ENCODE data around the gene ARID2.

The ARID2 gene

DNA sequence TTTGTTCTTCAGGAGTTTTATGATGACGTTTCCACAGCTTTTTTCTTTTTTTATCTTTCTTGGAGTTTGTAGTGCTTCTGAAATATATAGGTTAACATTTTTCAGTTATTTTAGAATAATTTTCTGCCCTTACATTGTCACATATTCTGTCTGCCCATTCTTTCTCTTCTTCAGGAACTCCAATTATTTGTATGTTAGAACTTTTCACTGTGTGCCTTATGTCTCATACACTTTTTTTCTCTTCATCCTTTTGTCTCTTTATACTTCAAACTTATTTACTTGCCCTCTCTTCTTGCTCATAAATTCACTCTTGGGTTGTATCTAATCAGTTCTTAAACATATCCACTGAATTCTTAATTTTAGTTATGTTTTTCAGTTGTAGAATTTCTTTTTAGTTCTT, 105.3 kb downstream of the ARID2 start:
- no peak overlapping the region for H3K4me3 ChIP-seq (ENCODE audit: low read depth, low read length)
- TF ChIP-seq, protein P1, sequence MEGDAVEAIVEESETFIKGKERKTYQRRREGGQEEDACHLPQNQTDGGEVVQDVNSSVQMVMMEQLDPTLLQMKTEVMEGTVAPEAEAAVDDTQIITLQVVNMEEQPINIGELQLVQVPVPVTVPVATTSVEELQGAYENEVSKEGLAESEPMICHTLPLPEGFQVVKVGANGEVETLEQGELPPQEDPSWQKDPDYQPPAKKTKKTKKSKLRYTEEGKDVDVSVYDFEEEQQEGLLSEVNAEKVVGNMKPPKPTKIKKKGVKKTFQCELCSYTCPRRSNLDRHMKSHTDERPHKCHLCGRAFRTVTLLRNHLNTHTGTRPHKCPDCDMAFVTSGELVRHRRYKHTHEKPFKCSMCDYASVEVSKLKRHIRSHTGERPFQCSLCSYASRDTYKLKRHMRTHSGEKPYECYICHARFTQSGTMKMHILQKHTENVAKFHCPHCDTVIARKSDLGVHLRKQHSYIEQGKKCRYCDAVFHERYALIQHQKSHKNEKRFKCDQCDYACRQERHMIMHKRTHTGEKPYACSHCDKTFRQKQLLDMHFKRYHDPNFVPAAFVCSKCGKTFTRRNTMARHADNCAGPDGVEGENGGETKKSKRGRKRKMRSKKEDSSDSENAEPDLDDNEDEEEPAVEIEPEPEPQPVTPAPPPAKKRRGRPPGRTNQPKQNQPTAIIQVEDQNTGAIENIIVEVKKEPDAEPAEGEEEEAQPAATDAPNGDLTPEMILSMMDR (IDR thresholded peaks at IDR 0.05; ENCODE audit: low read depth, low read length): no peak

DNA sequence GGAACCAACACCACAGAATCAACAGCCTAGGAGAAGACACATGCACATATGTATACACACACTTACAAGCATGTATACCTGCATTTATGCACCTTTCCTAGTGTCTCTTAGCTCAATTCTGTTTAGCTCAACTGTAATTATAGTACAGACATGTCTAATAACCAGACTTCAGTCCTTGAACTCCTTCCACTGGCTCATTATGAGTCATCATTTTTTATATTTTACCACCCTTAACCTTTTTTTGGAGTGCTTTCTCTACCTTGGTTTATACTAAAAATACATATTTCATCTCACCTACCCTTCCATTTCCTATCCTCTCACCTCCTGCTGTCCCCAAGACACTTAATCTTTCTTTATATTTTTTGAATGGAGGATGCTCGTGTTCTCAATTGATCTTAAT, 110.4 kb downstream of the ARID2 start:
- no peak overlapping the region for H3K4me3 ChIP-seq (ENCODE audit: low read depth, low read length)
- TF ChIP-seq, protein P1 (IDR thresholded peaks at IDR 0.05; ENCODE audit: low read depth, low read length): no peak

DNA sequence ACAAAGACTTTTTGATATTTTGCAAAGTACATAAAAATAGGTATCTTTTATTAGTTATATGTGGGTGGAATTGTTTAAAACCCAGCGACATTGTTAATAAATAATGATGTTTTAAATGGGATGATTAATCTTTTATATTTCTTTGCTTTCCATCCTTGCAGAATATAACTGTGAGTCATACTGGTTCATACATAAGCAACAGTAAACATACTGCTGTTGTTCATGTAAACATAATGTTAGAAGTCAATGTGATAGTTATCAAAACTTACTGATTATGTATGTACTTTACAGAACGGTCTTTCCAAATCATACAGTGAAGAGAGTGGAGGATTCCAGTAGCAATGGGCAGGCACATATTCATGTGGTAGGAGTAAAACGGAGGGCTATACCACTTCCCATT, 119.8 kb downstream of the ARID2 start:
- TF ChIP-seq, protein P1 (IDR thresholded peaks at IDR 0.05; ENCODE audit: low read depth, low read length): no peak
- no peak overlapping the region for H3K4me3 ChIP-seq (ENCODE audit: low read depth, low read length)

DNA sequence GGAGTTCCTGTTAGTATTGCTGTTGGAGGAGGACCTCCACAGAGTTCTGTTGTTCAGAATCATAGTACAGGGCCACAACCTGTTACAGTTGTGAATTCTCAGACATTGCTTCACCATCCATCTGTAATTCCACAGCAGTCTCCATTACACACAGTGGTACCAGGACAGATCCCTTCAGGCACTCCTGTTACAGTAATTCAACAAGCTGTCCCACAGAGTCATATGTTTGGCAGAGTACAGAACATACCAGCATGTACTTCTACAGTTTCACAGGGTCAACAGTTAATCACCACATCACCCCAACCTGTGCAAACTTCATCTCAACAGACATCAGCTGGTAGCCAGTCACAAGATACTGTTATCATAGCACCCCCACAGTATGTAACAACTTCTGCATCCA, 120.8 kb downstream of the ARID2 start:
- no peak overlapping the region for H3K4me3 ChIP-seq (ENCODE audit: low read depth, low read length)
- TF ChIP-seq, protein P1 (IDR thresholded peaks at IDR 0.05; ENCODE audit: low read depth, low read length): no peak

DNA sequence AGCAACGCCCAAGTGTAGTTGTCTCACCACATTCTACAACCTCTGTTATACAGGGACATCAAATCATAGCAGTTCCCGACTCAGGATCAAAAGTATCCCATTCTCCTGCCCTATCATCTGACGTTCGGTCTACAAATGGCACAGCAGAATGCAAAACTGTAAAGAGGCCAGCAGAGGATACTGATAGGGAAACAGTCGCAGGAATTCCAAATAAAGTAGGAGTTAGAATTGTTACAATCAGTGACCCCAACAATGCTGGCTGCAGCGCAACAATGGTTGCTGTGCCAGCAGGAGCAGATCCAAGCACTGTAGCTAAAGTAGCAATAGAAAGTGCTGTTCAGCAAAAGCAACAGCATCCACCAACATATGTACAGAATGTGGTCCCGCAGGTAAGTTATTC, 123.0 kb downstream of the ARID2 start:
- TF ChIP-seq, protein P1 (IDR thresholded peaks at IDR 0.05; ENCODE audit: low read depth, low read length): no peak
- H3K4me3 ChIP-seq (ENCODE audit: low read depth, low read length): no peak overlapping the region

DNA sequence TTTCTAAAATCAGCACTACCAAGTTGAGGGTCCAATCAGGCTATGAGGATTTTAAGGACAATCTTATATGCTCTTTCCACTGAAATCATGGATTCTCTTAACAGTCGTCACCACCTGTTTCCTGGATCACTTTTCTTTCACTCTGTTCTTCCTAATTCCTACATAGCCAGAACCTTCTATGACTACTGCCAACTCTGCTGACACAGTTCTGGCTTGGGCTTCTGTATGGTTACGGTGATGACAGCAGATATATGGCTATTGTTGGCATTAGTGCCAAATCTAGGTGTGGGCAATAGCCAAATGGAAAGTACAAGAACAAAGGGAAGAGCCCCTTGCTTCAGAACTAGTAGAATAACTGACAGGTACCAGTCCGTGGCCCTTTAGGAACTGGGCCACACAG, 124.0 kb downstream of the ARID2 start:
- TF ChIP-seq, protein P1 (IDR thresholded peaks at IDR 0.05; ENCODE audit: low read depth, low read length): no peak
- H3K4me3 ChIP-seq (ENCODE audit: low read depth, low read length): no peak overlapping the region

DNA sequence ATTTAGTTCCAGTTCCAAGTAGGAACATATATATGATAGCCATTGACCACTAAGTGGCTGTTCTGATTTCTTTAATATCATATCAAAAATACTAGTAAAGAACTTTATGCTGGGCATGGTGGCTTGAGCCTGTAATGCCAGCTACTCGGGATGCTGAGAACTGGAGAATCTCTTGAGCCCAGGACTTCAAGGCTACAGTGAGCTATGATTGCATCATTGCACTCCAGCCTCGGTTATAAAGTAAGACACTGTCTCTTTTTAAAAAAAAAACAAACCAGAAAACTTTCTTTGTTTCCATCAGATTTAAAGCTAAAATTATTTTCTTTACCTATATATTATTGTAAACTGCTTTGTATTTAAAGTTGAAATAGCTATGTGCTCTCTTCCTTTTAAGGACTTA, 133.8 kb downstream of the ARID2 start:
- no peak overlapping the region for H3K4me3 ChIP-seq (ENCODE audit: low read depth, low read length)
- TF ChIP-seq, protein P1 (IDR thresholded peaks at IDR 0.05; ENCODE audit: low read depth, low read length): no peak
